ENCODE results near the gene ASPN.

GRCh38 chr9:92488681-92489550, 6.6 kb upstream of the ASPN start:
- TF ChIP-seq ZNF274 (IDR thresholded peaks at IDR 0.05; ENCODE audit: low read depth, low read length) (no peak), SUZ12 (IDR thresholded peaks at IDR 0.05; ENCODE audit: extremely low read depth, insufficient read depth, insufficient read length) (no peak)

Measured in NT2/D1 (cell line).